Dendritic cell treated with granulocyte-macrophage colony-stimulating factor and Interleukin-4, amounts not matched to agents 40 ng/mL and 50 ng/mL, for 4 days (primary cell): ENCODE measurements around the gene DNM3.
"Not testable (repeated sequence)": the region's sequence is repeated elsewhere in the genome, so short reads cannot be mapped to it uniquely, and the experiment has no call there.

Experiments used
- H3K27ac Mint-ChIP-seq: one replicate; pipeline ENCODE4 v1.8.0; 2022; ENCODE audit warnings: mild to moderate bottlenecking, mixed read lengths
- H3K27me3 Mint-ChIP-seq: one replicate; pipeline ENCODE4 v1.8.0; 2022; ENCODE audit warnings: mild to moderate bottlenecking, mixed read lengths
- H3K36me3 Mint-ChIP-seq: one replicate; pipeline ENCODE4 v1.8.0; 2022; ENCODE audit warnings: low read depth, mixed read lengths
- H3K4me1 Mint-ChIP-seq: one replicate; pipeline ENCODE4 v1.8.0; 2022; ENCODE audit warnings: low read depth, mixed read lengths
- H3K4me3 Mint-ChIP-seq: one replicate; pipeline ENCODE4 v1.8.0; 2022; ENCODE audit warnings: mild to moderate bottlenecking, moderate library complexity, mixed read lengths
- H3K9me3 Mint-ChIP-seq: one replicate; pipeline ENCODE4 v1.8.0; 2022; ENCODE audit warnings: mixed read lengths
- intact Hi-C: fragments of 100-400 bp; cut with micrococcal nuclease; formaldehyde crosslinking; loops from one replicate; pipeline ENCODE4 v1.15.0; 2022

The DNM3 gene

DNA sequence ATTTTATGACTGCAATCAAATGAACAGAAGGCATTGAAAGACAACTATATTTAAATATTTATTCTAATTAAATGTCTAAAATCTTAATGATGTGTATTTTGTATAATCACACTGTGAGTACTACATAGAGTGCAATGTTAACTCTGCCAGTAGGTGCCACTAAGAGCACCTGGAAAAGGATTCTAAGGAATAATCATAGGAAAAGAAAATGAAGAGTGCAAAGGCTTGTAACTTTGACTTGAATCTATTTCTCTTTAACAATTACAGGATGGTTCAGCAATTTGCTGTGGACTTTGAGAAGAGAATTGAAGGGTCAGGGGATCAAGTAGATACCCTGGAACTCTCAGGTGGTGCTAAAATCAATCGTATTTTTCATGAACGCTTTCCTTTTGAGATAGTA, 200.4 kb downstream of the DNM3 start:
- Mint-ChIP-seq H3K9me3 (peaks cover 8% of the 10 kb centered on the region), H3K27me3 (no peaks in the 10 kb centered on the region), H3K27ac (no peak overlapping the region), H3K4me3 (no peak overlapping the region), H3K4me1 (no peaks in the 10 kb centered on the region), H3K36me3 (no peaks in the 10 kb centered on the region)
- intact Hi-C loops: loop anchor here (5.0 kb wide), 1 partner anchor 46 kb away; no protein-coding TSS in a partner anchor

DNA sequence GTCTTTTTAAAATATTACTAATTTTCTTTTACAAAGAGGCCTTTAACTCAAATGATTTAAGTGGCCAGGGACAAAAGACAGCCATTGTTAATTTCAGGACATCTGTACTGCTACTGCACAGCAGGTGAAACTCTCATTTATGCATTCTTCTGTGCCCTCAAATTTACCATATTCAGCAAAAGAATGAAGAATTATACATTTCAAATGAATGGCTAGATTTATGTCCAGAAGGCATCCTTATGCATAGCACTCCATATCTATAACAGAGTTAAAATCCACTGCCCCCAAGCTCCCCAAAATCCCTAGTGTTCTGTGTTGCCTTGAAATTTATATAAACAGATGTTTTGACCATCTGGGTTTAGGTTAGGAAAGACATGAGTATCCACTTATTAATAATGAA, 202.6 kb downstream of the DNM3 start:
- H3K9me3 Mint-ChIP-seq: peaks cover 8% of the 10 kb centered on the region
- no peak overlapping the region for H3K4me3 Mint-ChIP-seq
- no peaks in the 10 kb centered on the region for H3K4me1 Mint-ChIP-seq
- H3K36me3 Mint-ChIP-seq: no peaks in the 10 kb centered on the region
- H3K27me3 Mint-ChIP-seq: no peaks in the 10 kb centered on the region
- intact Hi-C loops: loop anchor here (5.0 kb wide), 1 partner anchor 43 kb away; no protein-coding TSS in a partner anchor
- H3K27ac Mint-ChIP-seq: no peak overlapping the region

DNA sequence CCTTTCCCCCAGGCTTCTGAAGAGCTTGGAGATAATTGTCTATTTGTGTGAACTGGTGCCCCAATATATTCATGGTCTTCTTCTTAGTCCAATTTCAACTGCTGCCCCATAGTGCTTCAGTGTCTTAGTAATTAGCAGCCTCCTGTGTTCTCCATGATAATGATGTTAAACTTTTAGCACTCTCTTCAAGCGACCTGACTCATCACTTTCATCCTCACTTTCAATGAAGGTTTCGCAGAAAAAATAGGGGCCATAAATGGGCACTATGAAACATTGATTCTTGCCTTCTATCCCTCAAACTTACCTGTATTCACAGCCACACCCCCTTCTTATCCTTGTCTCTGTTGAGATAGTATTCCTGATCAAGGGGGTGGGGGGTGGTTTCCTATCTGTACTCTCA, 210.6 kb downstream of the DNM3 start:
- Mint-ChIP-seq H3K36me3 (no peaks in the 10 kb centered on the region), H3K27me3 (no peaks in the 10 kb centered on the region), H3K9me3 (no peaks in the 10 kb centered on the region), H3K4me3 (no peak overlapping the region), H3K27ac (no peak overlapping the region), H3K4me1 (no peaks in the 10 kb centered on the region)
- intact Hi-C loops: no loop called here

DNA sequence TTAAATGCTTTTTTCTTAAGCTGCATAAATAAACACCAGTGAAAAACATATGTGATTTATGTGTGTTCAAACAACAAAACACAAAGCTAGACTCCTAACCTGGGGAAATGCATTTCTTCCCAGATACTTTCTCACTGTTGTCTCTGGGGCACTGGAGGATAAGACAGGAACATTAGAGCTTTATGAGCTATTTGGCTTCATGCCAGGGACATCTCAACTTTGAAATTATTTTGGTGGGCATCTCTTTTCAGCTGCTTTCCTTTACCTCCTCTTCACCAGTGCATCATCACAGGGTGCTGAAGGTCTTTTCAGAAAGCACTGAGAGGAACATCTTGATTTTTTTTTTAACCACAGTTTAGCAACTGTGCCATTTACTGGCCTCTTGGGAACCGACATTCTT, 212.9 kb downstream of the DNM3 start:
- no peaks in the 10 kb centered on the region for H3K9me3 Mint-ChIP-seq

DNA sequence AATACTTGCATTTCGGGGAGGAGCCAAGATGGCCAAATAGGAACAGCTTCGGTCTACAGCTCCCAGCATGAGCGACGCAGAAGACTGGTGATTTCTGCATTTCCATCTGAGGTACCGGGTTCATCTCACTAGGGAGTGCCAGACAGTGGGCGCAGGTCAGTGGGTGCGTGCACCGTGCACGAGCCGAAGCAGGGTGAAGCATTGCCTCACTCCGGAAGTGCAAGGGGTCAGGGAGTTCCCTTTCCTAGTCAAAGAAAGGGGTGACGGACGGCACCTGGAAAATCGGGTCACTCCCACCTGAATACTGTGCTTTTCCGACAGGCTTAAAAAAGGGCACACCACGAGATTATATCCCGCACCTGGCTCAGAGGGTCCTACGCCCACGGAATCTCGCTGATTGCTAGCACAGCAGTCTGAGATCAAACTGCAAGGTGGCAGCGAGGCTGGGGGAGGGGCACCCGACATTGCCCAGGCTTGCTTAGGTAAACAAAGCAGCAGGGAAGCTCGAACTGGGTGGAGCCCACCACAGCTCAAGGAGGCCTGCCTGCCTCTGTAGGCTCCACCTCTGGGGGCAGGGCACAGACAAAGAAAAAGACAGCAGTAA, 214.6 kb downstream of the DNM3 start:
- intact Hi-C loops, H3K9me3 Mint-ChIP-seq, H3K36me3 Mint-ChIP-seq, H3K4me1 Mint-ChIP-seq, H3K4me3 Mint-ChIP-seq, H3K27ac Mint-ChIP-seq, H3K27me3 Mint-ChIP-seq: not testable (repeated sequence)

More for the DNA sequence above, 212.9 kb downstream of the DNM3 start:
- no peak overlapping the region for H3K4me3 Mint-ChIP-seq
- H3K27ac Mint-ChIP-seq: no peak overlapping the region
- H3K4me1 Mint-ChIP-seq: no peaks in the 10 kb centered on the region
- intact Hi-C loops: no loop called here
- H3K27me3 Mint-ChIP-seq: no peaks in the 10 kb centered on the region
- H3K36me3 Mint-ChIP-seq: no peaks in the 10 kb centered on the region

DNA sequence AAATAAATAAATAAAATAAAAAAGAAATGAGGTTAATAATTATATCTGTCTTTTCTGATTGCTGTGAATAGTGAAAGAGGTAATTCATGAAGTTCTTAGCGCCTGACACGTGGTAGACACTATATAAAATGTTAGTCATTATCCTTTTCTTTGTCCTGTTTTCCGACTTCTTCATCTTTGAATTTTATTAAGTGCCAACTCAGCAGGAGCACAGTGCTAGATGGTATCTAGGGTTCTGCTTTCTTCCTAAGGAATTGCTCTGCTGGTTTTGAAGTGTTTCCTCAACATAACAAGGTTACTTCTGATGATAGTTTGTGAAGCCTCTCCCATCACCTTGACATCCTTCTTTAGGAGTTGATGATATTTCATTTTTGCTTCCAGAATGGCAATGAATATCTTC, 227.0 kb downstream of the DNM3 start:
- no peaks in the 10 kb centered on the region for H3K27me3 Mint-ChIP-seq
- no peaks in the 10 kb centered on the region for H3K9me3 Mint-ChIP-seq
- H3K36me3 Mint-ChIP-seq: no peaks in the 10 kb centered on the region
- no peak overlapping the region for H3K27ac Mint-ChIP-seq
- no peak overlapping the region for H3K4me3 Mint-ChIP-seq
- intact Hi-C loops: no loop called here
- no peaks in the 10 kb centered on the region for H3K4me1 Mint-ChIP-seq

DNA sequence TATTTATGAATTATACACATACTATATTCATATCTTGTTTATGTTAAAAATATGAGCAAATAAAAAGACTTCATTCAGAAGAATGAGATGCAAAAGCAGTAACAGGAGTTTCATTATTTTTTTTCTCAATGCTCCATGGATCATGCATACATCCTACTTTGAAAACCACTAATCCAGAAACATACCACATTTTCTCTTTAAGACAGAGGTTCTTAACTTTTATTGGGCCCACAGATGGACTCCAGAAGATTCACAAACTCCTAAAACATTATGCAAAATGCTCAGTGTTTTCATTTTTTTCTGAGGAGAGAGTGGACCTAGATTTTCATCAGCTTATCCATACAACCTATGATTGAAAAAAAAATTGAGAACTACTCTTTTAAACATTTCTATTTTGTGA, 227.8 kb downstream of the DNM3 start:
- no peaks in the 10 kb centered on the region for H3K27me3 Mint-ChIP-seq

DNA sequence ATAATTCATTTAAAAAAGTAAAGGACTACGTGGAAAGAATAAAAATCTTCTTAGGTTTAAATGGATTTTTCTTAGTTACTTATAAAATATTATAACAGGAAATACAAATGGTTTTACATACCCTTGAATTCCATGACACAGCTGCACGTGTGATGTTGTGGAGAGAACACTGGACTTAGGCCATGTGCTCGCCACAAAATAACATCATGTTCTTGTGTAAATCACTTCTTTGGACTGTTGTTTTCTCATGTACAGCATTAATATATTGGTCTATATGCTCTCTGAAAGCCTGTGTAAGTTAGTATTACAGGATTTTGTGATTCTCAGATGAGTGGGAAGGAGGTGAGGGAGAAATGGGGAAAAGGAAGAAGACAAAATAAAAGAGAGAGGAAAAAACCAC, 228.2 kb downstream of the DNM3 start:
- no peaks in the 10 kb centered on the region for H3K36me3 Mint-ChIP-seq
- no peaks in the 10 kb centered on the region for H3K4me1 Mint-ChIP-seq
- no peaks in the 10 kb centered on the region for H3K27me3 Mint-ChIP-seq
- no peaks in the 10 kb centered on the region for H3K9me3 Mint-ChIP-seq
- intact Hi-C loops: no loop called here
- H3K27ac Mint-ChIP-seq: no peak overlapping the region
- no peak overlapping the region for H3K4me3 Mint-ChIP-seq

More for the DNA sequence above, 227.8 kb downstream of the DNM3 start:
- no peak overlapping the region for H3K4me3 Mint-ChIP-seq
- no peaks in the 10 kb centered on the region for H3K9me3 Mint-ChIP-seq
- H3K4me1 Mint-ChIP-seq: no peaks in the 10 kb centered on the region
- intact Hi-C loops: no loop called here
- no peaks in the 10 kb centered on the region for H3K36me3 Mint-ChIP-seq
- no peak overlapping the region for H3K27ac Mint-ChIP-seq

DNA sequence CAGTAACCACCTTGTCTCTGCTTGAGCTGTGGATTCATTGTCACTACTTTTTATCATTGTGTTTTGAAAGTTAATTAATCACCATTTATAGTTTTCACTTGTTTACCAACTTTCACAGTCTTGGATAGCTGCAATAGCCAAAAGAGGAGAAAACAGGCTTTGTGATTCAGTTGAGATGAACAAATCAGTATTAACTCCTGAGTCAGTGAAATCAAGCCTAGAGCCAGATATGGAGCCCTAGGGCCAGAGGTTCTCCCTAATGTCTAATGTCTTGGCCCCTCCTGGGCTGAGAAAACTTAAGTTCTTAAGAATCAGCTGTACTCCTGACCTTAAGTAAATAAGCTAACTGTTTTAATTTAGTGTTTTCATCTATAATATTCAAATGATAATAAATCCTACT, 228.8 kb downstream of the DNM3 start:
- H3K27me3 Mint-ChIP-seq: no peaks in the 10 kb centered on the region
- H3K4me3 Mint-ChIP-seq: no peak overlapping the region
- intact Hi-C loops: no loop called here
- no peak overlapping the region for H3K27ac Mint-ChIP-seq
- no peaks in the 10 kb centered on the region for H3K4me1 Mint-ChIP-seq
- no peaks in the 10 kb centered on the region for H3K9me3 Mint-ChIP-seq
- H3K36me3 Mint-ChIP-seq: no peaks in the 10 kb centered on the region

DNA sequence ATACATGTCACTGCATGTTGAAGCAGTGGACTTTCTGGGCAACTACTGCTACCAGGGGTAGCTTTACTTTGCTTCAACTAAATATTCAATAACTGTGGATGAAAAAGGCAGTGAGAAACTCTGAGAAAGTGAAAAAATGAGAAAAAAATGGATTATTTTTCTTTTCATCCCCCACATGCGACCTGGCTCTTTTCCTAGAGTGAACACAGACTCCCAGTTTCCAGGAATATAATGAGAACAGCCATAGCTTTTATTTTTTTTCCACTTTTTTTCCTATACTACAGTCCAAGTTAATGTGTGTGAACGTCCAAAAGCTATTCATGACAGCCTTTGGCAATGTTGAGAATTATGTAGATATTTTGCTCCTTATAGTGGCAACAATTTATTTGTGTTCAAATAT, 230.4 kb downstream of the DNM3 start:
- intact Hi-C loops: no loop called here
- H3K4me3 Mint-ChIP-seq: no peak overlapping the region
- H3K4me1 Mint-ChIP-seq: no peaks in the 10 kb centered on the region
- no peaks in the 10 kb centered on the region for H3K36me3 Mint-ChIP-seq
- no peaks in the 10 kb centered on the region for H3K9me3 Mint-ChIP-seq
- H3K27ac Mint-ChIP-seq: no peak overlapping the region
- no peaks in the 10 kb centered on the region for H3K27me3 Mint-ChIP-seq

DNA sequence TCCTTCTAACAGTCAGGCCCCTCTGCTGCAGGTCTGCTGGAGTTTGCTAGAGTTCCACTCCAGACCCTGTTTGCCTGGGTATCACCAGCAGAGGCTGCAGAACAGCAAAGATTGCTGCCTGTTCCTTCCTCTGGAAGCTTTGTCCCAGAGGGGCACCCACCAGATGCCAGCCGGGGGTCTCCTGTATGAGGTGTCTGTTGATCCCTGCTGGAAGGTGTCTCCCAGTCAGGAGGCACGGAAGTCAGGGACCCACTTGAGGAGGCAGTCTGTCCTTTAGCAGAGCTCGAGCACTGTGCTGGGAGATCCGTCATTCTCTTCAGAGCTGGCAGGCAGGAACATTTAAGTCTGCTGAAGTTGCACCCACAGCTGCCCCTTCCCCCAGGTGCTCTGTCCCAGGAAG, 238.6 kb downstream of the DNM3 start:
- H3K4me1 Mint-ChIP-seq, H3K27me3 Mint-ChIP-seq, H3K27ac Mint-ChIP-seq, H3K36me3 Mint-ChIP-seq, intact Hi-C loops, H3K4me3 Mint-ChIP-seq: not testable (repeated sequence)
- peaks cover 29% of the 10 kb centered on the region for H3K9me3 Mint-ChIP-seq

DNA sequence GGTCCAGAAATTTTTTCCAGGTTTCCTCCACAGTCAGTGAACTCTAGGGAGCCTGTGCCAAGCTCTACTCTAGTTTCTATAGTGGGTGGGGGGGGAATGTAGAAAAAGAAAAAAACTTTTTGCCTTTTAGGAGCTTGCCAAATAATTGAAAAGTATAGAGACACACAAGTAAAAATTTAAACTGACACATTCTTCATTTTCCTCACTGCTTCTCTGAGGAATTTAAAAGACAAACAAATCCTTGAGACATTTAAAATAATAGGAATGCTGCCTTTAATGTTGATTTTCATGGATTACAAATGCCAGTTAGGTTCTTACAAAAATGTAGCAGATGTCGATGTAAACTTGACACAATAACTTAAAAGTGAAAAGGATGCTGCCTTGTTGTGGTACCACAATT, 241.9 kb downstream of the DNM3 start:
- Mint-ChIP-seq H3K9me3 (peaks cover 15% of the 10 kb centered on the region), H3K36me3 (no peaks in the 10 kb centered on the region), H3K4me3 (no peak overlapping the region), H3K27ac (no peak overlapping the region), H3K27me3 (no peaks in the 10 kb centered on the region), H3K4me1 (no peaks in the 10 kb centered on the region)
- intact Hi-C loops: no loop called here

DNA sequence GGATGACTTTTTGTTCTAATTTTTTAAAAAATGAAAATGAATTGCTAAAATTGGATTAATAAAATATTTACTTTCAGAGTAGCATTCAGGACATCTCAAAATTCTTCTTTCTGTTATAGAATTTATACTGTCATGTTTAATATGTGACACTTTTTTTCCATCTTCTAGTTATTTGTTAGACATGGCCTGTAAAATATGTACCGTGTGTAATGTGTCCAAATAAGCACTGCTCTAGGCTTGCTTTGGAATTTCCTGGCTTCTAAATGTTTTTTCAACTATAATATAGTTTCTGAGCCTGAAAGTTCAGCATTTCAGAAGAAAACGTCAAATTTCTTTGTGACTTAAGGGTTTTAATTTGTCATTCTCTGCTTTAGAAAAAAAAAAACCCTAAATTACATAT, 243.6 kb downstream of the DNM3 start:
- Mint-ChIP-seq H3K36me3 (no peaks in the 10 kb centered on the region), H3K4me1 (no peaks in the 10 kb centered on the region), H3K27ac (no peak overlapping the region), H3K9me3 (no peaks in the 10 kb centered on the region), H3K27me3 (no peaks in the 10 kb centered on the region), H3K4me3 (no peak overlapping the region)
- intact Hi-C loops: loop anchor here (5.0 kb wide), 1 partner anchor 43 kb away; no protein-coding TSS in a partner anchor

DNA sequence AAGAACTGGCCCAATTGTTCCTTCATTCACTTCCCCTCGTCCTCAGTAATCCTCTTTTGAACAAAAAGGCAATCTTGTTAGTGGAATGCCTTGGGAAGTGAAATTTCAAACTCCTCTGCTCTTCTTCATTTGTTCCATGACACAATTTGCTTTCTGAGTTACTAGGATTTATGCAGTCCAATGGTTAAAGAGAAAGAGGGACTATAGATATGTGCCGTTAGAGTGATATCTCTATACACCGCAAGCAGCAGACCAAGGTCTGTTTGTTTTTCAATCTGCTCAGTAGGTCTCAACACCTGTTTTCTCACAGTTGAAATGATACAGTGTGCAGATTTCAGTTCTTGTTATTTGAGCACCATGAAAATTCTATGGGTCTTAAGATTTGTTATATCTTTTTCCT, 244.0 kb downstream of the DNM3 start:
- intact Hi-C loops: loop anchor here (5.0 kb wide), 1 partner anchor 43 kb away; no protein-coding TSS in a partner anchor
- Mint-ChIP-seq H3K27me3 (no peaks in the 10 kb centered on the region), H3K4me1 (no peaks in the 10 kb centered on the region), H3K27ac (no peak overlapping the region), H3K4me3 (no peak overlapping the region), H3K36me3 (no peaks in the 10 kb centered on the region), H3K9me3 (no peaks in the 10 kb centered on the region)

DNA sequence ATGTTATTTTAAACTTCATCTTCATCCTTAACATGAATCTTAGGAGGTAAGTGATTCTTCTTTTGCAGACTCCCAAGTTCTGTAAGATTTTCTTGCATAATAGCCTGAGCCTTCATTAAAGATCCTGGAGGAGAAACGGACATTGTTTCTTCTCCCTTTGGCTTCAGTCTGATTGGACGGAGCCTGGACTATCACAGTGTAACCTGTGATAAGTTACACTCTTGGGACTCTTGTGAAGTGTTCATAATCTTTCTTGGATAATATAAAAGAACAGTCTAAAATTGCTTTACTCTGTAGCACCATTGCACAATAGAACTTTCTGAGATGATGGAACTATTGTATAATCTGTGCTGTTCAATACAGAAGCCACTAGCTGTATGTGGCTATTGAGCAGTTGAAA, 244.8 kb downstream of the DNM3 start:
- Mint-ChIP-seq H3K27ac (no peak overlapping the region), H3K4me3 (no peak overlapping the region), H3K4me1 (no peaks in the 10 kb centered on the region), H3K9me3 (no peaks in the 10 kb centered on the region), H3K36me3 (no peaks in the 10 kb centered on the region), H3K27me3 (no peaks in the 10 kb centered on the region)
- intact Hi-C loops: loop anchor here (5.0 kb wide), 1 partner anchor 44 kb away; no protein-coding TSS in a partner anchor
